ENCODE data around the gene FCN2. TPM values are rescaled to one million over a fixed set of nuclear protein-coding genes. Genes with fewer than 3 reads are reported as not detected.

Gene FCN2
- total RNA-seq, 1 donor from 2014 or later: not detected

- Mint-ChIP-seq H3K4me1 (ENCODE audit: unreplicated experiment) (peaks cover 14% of the 10 kb centered on the region), H3K4me3 (ENCODE audit: unreplicated experiment) (no peak overlapping the region), H3K36me3 (ENCODE audit: unreplicated experiment) (no peaks in the 10 kb centered on the region), H3K27me3 (ENCODE audit: unreplicated experiment) (peaks cover 8% of the 10 kb centered on the region), H3K27ac (ENCODE audit: unreplicated experiment) (no peak overlapping the region), H3K9me3 (ENCODE audit: unreplicated experiment) (peaks cover 5% of the 10 kb centered on the region)
- no peak for DNase-seq (ENCODE audit: extremely low spot score, unreplicated experiment)
- no peak for TF ChIP-seq CTCF (IDR thresholded peaks at IDR 0.05)
Observed at GRCh38 chr9:134869554-134870300, 10.9 kb upstream of the FCN2 start.

GRCh38 chr9:134870301-134870694, 10.3 kb upstream of the FCN2 start:
- no peaks in the 10 kb centered on the region for H3K36me3 Mint-ChIP-seq (ENCODE audit: unreplicated experiment)
- peaks cover 14% of the 10 kb centered on the region for H3K4me1 Mint-ChIP-seq (ENCODE audit: unreplicated experiment)
- H3K9me3 Mint-ChIP-seq (ENCODE audit: unreplicated experiment): peaks cover 5% of the 10 kb centered on the region
- H3K4me3 Mint-ChIP-seq (ENCODE audit: unreplicated experiment): no peak overlapping the region
- no peak for TF ChIP-seq CTCF (IDR thresholded peaks at IDR 0.05)
- peaks cover 12% of the 10 kb centered on the region for H3K27me3 Mint-ChIP-seq (ENCODE audit: unreplicated experiment)
- no peak for DNase-seq (ENCODE audit: extremely low spot score, unreplicated experiment)
- H3K27ac Mint-ChIP-seq (ENCODE audit: unreplicated experiment): no peak overlapping the region

- DNase-seq (ENCODE audit: extremely low spot score, unreplicated experiment): no peak
- TF ChIP-seq CTCF (IDR thresholded peaks at IDR 0.05): no peak
- H3K9me3 Mint-ChIP-seq (ENCODE audit: unreplicated experiment): peaks cover 5% of the 10 kb centered on the region
- no peaks in the 10 kb centered on the region for H3K36me3 Mint-ChIP-seq (ENCODE audit: unreplicated experiment)
- H3K4me3 Mint-ChIP-seq (ENCODE audit: unreplicated experiment): no peak overlapping the region
- no peak overlapping the region for H3K27ac Mint-ChIP-seq (ENCODE audit: unreplicated experiment)
- H3K4me1 Mint-ChIP-seq (ENCODE audit: unreplicated experiment): peaks cover 14% of the 10 kb centered on the region
- H3K27me3 Mint-ChIP-seq (ENCODE audit: unreplicated experiment): peaks cover 15% of the 10 kb centered on the region
Observed at GRCh38 chr9:134870746-134871662, 9.6 kb upstream of the FCN2 start.

- H3K27ac Mint-ChIP-seq (ENCODE audit: unreplicated experiment): peak overlapping the region; percentile 4
- H3K9me3 Mint-ChIP-seq (ENCODE audit: unreplicated experiment): peaks cover 5% of the 10 kb centered on the region
- H3K4me3 Mint-ChIP-seq (ENCODE audit: unreplicated experiment): no peak overlapping the region
- DNase-seq (ENCODE audit: extremely low spot score, unreplicated experiment): no peak
- no peak for TF ChIP-seq CTCF (IDR thresholded peaks at IDR 0.05)
- peaks cover 14% of the 10 kb centered on the region for H3K4me1 Mint-ChIP-seq (ENCODE audit: unreplicated experiment)
- H3K36me3 Mint-ChIP-seq (ENCODE audit: unreplicated experiment): no peaks in the 10 kb centered on the region
- peaks cover 16% of the 10 kb centered on the region for H3K27me3 Mint-ChIP-seq (ENCODE audit: unreplicated experiment)
Observed at GRCh38 chr9:134871697-134872340, 8.8 kb upstream of the FCN2 start.

Measured in osteocyte (in vitro differentiated cells).